Measurements from ENCODE around the gene AP3S2. TPM values are rescaled to one million over a fixed set of nuclear protein-coding genes. Genes with fewer than 3 reads are reported as not detected.

The AP3S2 gene
- total and polyA plus RNA-seq, 4 donors: 8.4 to 73.5 (median 25.9) TPM

GRCh38 chr15:89848970-89849292 lies 44.9 kb downstream of the AP3S2 start:
- H3K36me3 ChIP-seq (ENCODE audit: control insufficient read depth in 4 of 4, insufficient read depth in 3 of 4, low read depth in 1 of 4, low read length in 3 of 4): peaks cover 2 to 11% (median 6%) of the 10 kb centered on the region in 4 donors
- no peaks in the 10 kb centered on the region for H3K9me3 ChIP-seq (ENCODE audit: control insufficient read depth in 4 of 4, low read length in 3 of 4)
- H3K9ac ChIP-seq (ENCODE audit: low read depth in 1 of 2, low read length in 2 of 2): no peak overlapping the region
- H3K4me1 ChIP-seq (ENCODE audit: control insufficient read depth in 4 of 4, insufficient read depth in 4 of 4, low read length in 3 of 4): peaks cover 0 to 7% (median 3%) of the 10 kb centered on the region in 4 donors
- no peak for DNase-seq (ENCODE audit: low spot score)
- WGBS: 88% methylated on average over 2 of the region's 2 CpGs
- H3K27ac ChIP-seq (ENCODE audit: low read depth in 1 of 2, low read length in 2 of 2): no peak overlapping the region
- H3K4me3 ChIP-seq (ENCODE audit: low read depth in 1 of 3, low read length in 3 of 3): no peak overlapping the region
- no peaks in the 10 kb centered on the region for H3K27me3 ChIP-seq (ENCODE audit: control insufficient read depth in 4 of 4, insufficient read depth in 4 of 4, low read length in 3 of 4)
- TF ChIP-seq JUND (IDR thresholded peaks at IDR 0.05) (no peak), HNF4A (conservative IDR thresholded peaks at IDR 0.05) (no peak), GABPA (IDR thresholded peaks at IDR 0.05 in 1 of 2, conservative IDR thresholded peaks at IDR 0.05 in 1 of 2) (no peak), FOXA2 (IDR thresholded peaks at IDR 0.05) (no peak), MAX (IDR thresholded peaks at IDR 0.05) (no peak), HNF4G (IDR thresholded peaks at IDR 0.05) (no peak)

GRCh38 chr15:89847101-89847500 lies 46.7 kb downstream of the AP3S2 start:
- H3K36me3 ChIP-seq (ENCODE audit: control insufficient read depth in 4 of 4, insufficient read depth in 3 of 4, low read depth in 1 of 4, low read length in 3 of 4): peaks cover 2 to 13% (median 6%) of the 10 kb centered on the region in 4 donors
- no peak overlapping the region for H3K27ac ChIP-seq (ENCODE audit: low read depth in 1 of 2, low read length in 2 of 2)
- no peak overlapping the region for H3K9ac ChIP-seq (ENCODE audit: low read depth in 1 of 2, low read length in 2 of 2)

More at GRCh38 chr15:89847101-89847500, 46.7 kb downstream of the AP3S2 start:
- H3K27me3 ChIP-seq (ENCODE audit: control insufficient read depth in 4 of 4, insufficient read depth in 4 of 4, low read length in 3 of 4): no peaks in the 10 kb centered on the region
- no peaks in the 10 kb centered on the region for H3K9me3 ChIP-seq (ENCODE audit: control insufficient read depth in 4 of 4, low read length in 3 of 4)
- no peak for DNase-seq (ENCODE audit: low spot score)
- no peak overlapping the region for H3K4me3 ChIP-seq (ENCODE audit: low read depth in 1 of 3, low read length in 3 of 3)
- TF ChIP-seq REST (IDR thresholded peaks at IDR 0.05) (no peak), FOXA1 (IDR thresholded peaks at IDR 0.05) (no peak), EGR1 (IDR thresholded peaks at IDR 0.05; ENCODE audit: low read depth in 2 of 2) (no peak), ATF3 (IDR thresholded peaks at IDR 0.05) (no peak), CTCF (IDR thresholded peaks at IDR 0.05; ENCODE audit: low read depth, low read length, missing input control) (no peak), TAF1 (conservative IDR thresholded peaks at IDR 0.05) (no peak), RAD21 (IDR thresholded peaks at IDR 0.05) (no peak), GABPA (IDR thresholded peaks at IDR 0.05 in 1 of 2, conservative IDR thresholded peaks at IDR 0.05 in 1 of 2) (no peak), JUND (IDR thresholded peaks at IDR 0.05) (no peak), FOXA2 (IDR thresholded peaks at IDR 0.05) (no peak), SP1 (IDR thresholded peaks at IDR 0.05) (no peak), MAX (IDR thresholded peaks at IDR 0.05) (no peak), RXRA (IDR thresholded peaks at IDR 0.05) (no peak), YY1 (IDR thresholded peaks at IDR 0.05) (no peak), ZBTB33 (IDR thresholded peaks at IDR 0.05) (no peak), HNF4G (IDR thresholded peaks at IDR 0.05) (no peak), HNF4A (conservative IDR thresholded peaks at IDR 0.05) (no peak), NR2F2 (IDR thresholded peaks at IDR 0.05) (no peak)
- peaks cover 0 to 7% (median 3%) of the 10 kb centered on the region in 4 donors for H3K4me1 ChIP-seq (ENCODE audit: control insufficient read depth in 4 of 4, insufficient read depth in 4 of 4, low read length in 3 of 4)
- 92% methylated on average over 2 of the region's 2 CpGs for WGBS
